HepG2 (cell line): ENCODE measurements around the gene ZCCHC8. TPM values are rescaled to one million over a fixed set of nuclear protein-coding genes. Genes with fewer than 3 reads are reported as not detected.

ENCODE experiments used
- ATAC-seq: fragments of 200-7000 bp; cut with Tn5 transposase; 3 replicates; pipeline ENCODE4 v1.9.1; 2020; ENCODE audit warnings: mild to moderate bottlenecking, moderate library complexity
- BruUV-seq: library from RNA; stranded (reverse); fragments of 400-500 nt; replicated peaks from 2 replicates; lab custom pipeline; 2021; lab: Mats Ljungman, UMichigan
- CTCF ChIA-PET: fragments of 300-600 bp; formaldehyde crosslinking; extraction: SDS; loops from one replicate; lab custom pipeline; 2021; ENCODE audit warnings: low total read pairs, inconsistent platforms, low intra/inter-chr PET ratio; lab: Yijun Ruan, JAX
- POLR2A ChIA-PET: fragments of 350-600 bp; sonication (Branson Sonifier 250); formaldehyde crosslinking; loops from one replicate; lab custom pipeline; 2020; ENCODE audit warnings: antibody characterized with exemption, inconsistent platforms; lab: Yijun Ruan, JAX
- DNase-seq: peaks from one replicate; pipeline ENCODE4 v3.0.0-alpha.2; 2015; ENCODE audit warnings: low spot score
- FAIRE-seq: peaks from 3 replicates; lab custom pipeline; 2011; peaks lifted over from hg19 to GRCh38; lab: Jason Lieb, UNC
- H2AFZ ChIP-seq: one replicate; pipeline ENCODE4 v1.6.1; 2011; ENCODE audit warnings: low read length, inconsistent platforms
- H3K27ac ChIP-seq: fragments of 300-600 bp; 3 replicates; pipeline ENCODE4 v1.8.0; 2011; ENCODE audit warnings: mixed run types, mild to moderate bottlenecking, mixed read lengths, low read length, inconsistent platforms; ENCODE audit not compliant: insufficient read depth; ENCODE audit errors: extremely low read length
- H3K27me3 ChIP-seq, 2 experiments: fragments of 200-600 bp in 1 of 2; 2 replicates in 1 of 2; 3 replicates in 1 of 2; pipeline versions ENCODE4 v1.6.0 to v1.8.0; 2011; ENCODE audit warnings: low read length in 2 of 2, mild to moderate bottlenecking in 2 of 2, moderate library complexity in 2 of 2, inconsistent platforms in 1 of 2; ENCODE audit not compliant: insufficient read depth in 2 of 2, control insufficient read depth in 1 of 2
- H3K36me3 ChIP-seq, 2 experiments: fragments of 200-600 bp in 1 of 2; replicated peaks in 1 of 2; 2 replicates in 1 of 2; 3 replicates in 1 of 2; pipeline versions ENCODE4 v1.5.1 to v1.8.0; 2011; ENCODE audit warnings: low read length in 2 of 2, inconsistent platforms in 1 of 2; ENCODE audit not compliant: insufficient read depth in 2 of 2, control insufficient read depth in 1 of 2
- H3K4me1 ChIP-seq: 2 replicates; pipeline ENCODE4 v1.5.1; 2012; ENCODE audit warnings: low read length, inconsistent platforms; ENCODE audit not compliant: insufficient read depth
- H3K4me2 ChIP-seq: 2 replicates; pipeline ENCODE4 v1.6.0; 2011; ENCODE audit warnings: low read depth, low read length, inconsistent platforms
- H3K4me3 ChIP-seq, 3 experiments: fragments of 200-600 bp in 1 of 3; sonication (generic), shearing (Covaris generic) in 1 of 3; replicated peaks in 1 of 3; 2 replicates each; pipeline ENCODE4 v1.5.1; 2011 to 2016; ENCODE audit warnings: low read length in 3 of 3, inconsistent platforms in 2 of 3, low read depth in 2 of 3, mild to moderate bottlenecking in 2 of 3, control low read depth in 1 of 3, mixed read lengths in 1 of 3; ENCODE audit not compliant: insufficient read depth in 1 of 3
- H3K79me2 ChIP-seq: one replicate; pipeline ENCODE4 v1.6.1; 2011; ENCODE audit warnings: low read length, inconsistent platforms; ENCODE audit not compliant: insufficient read depth
- H3K9ac ChIP-seq: 2 replicates; pipeline ENCODE4 v1.6.0; 2011; ENCODE audit warnings: mild to moderate bottlenecking, low read depth, low read length, inconsistent platforms; ENCODE audit not compliant: insufficient read depth
- H3K9me3 ChIP-seq: 2 replicates; pipeline ENCODE4 v1.5.1; 2012; ENCODE audit warnings: mild to moderate bottlenecking, low read length
- H4K20me1 ChIP-seq: 2 replicates; pipeline ENCODE4 v1.6.0; 2011; ENCODE audit warnings: inconsistent platforms, mild to moderate bottlenecking, low read length, moderate library complexity; ENCODE audit not compliant: insufficient read depth
- CC2D1A ChIP-seq: sonication (generic); formaldehyde crosslinking; IDR thresholded peaks from 2 replicates; pipeline ENCODE4 v1.8.1; 2023; ENCODE audit warnings: mild to moderate bottlenecking, missing genetic modification reagents
- KAT8 ChIP-seq: IDR thresholded peaks from 2 replicates; pipeline ENCODE4 v1.6.1; 2016; ENCODE audit warnings: missing genetic modification reagents, missing compliant biosample characterization
- NFE2L1 ChIP-seq: sonication (generic); formaldehyde crosslinking; IDR thresholded peaks from 2 replicates; pipeline ENCODE4 v1.4.0; 2020; ENCODE audit warnings: missing genetic modification reagents, mild to moderate bottlenecking, borderline replicate concordance
- NFE2L2 ChIP-seq: fragments of 150-350 bp; IDR thresholded peaks from 2 replicates; pipeline ENCODE4 v1.6.1; 2014; ENCODE audit warnings: low read length
- NFKBIZ ChIP-seq: IDR thresholded peaks from 2 replicates; pipeline ENCODE4 v1.6.1; 2018; ENCODE audit warnings: missing genetic modification reagents, missing compliant biosample characterization
- PRMT3 ChIP-seq: sonication (generic); formaldehyde crosslinking; IDR thresholded peaks from 2 replicates; pipeline ENCODE4 v1.8.1; 2022; ENCODE audit warnings: low read depth, mild to moderate bottlenecking, moderate library complexity, missing genetic modification reagents, borderline replicate concordance
- SMAD3 ChIP-seq: sonication (generic); formaldehyde crosslinking; IDR thresholded peaks from 2 replicates; pipeline ENCODE4 v1.4.0; 2020; ENCODE audit warnings: missing genetic modification reagents
- SOX13 ChIP-seq, 3 experiments: fragments of 450-650 bp in 1 of 3; sonication (generic) in 1 of 3; formaldehyde crosslinking in 1 of 3; IDR thresholded peaks in 2 of 3; conservative IDR thresholded peaks in 1 of 3; 2 replicates each; pipeline versions ENCODE4 v1.5.0 to v1.6.1; 2016 to 2020; ENCODE audit warnings: antibody characterized with exemption in 1 of 3, mild to moderate bottlenecking in 1 of 3, missing compliant biosample characterization in 1 of 3, missing genetic modification reagents in 1 of 3, moderate library complexity in 1 of 3
- TSC22D2 ChIP-seq: sonication (generic); formaldehyde crosslinking; IDR thresholded peaks from 2 replicates; pipeline ENCODE4 v1.5.1; 2020; ENCODE audit warnings: missing genetic modification reagents, mild to moderate bottlenecking, borderline replicate concordance
- ZMYM2 ChIP-seq: sonication (generic); formaldehyde crosslinking; IDR thresholded peaks from 2 replicates; pipeline ENCODE4 v1.8.0; 2022; ENCODE audit warnings: mild to moderate bottlenecking, missing genetic modification reagents
- WGBS: methylation state at CpG from one replicate; pipeline ENCODE4 v1.1.6; 2017; ENCODE audit warnings: low lambda C conversion rate; 5-methylcytosine and 5-hydroxymethylcytosine counted together
- in situ Hi-C: cut with HindIII; loops from 2 replicates; pipeline ENCODE4 v1.10.0; 2017; ENCODE audit warnings: low pct_unique_long_range_greater_than_20kb; ENCODE audit not compliant: extremely low pct_ligation_motif_present
- intact Hi-C: fragments of 100-400 bp; cut with micrococcal nuclease; formaldehyde crosslinking; loops from one replicate; pipeline ENCODE4 v1.10.0; 2022; ENCODE audit not compliant: unreplicated experiment
- polyA plus RNA-seq, 8 experiments: library from polyadenylated mRNA; depleted of rRNA in 3 of 8; stranded (reverse) in 7 of 8; unstranded in 1 of 8; fragments of >200 nt; fragmentation: Illumina TruSeq in 4 of 8; extraction: Trizol in 4 of 8; gene quantifications; 2 replicates each; pipeline versions ENCODE4 v1.2.1 to v1.2.3, GENCODE V29; 2011 to 2016; ENCODE audit warnings: low read depth in 4 of 8, missing spikeins in 1 of 8, mixed read lengths in 1 of 8; ENCODE audit not compliant: insufficient read depth in 1 of 8
- total RNA-seq, 5 experiments: library from RNA; depleted of rRNA; stranded (reverse); fragments of >200 nt; fragmentation: Illumina TruSeq; extraction: Trizol; gene quantifications; 2 replicates each; pipeline ENCODE4 v1.2.3, GENCODE V29; 2016; ENCODE audit warnings: low read depth in 1 of 5
- TF ChIP-seq, protein P1 (sequence below): IDR thresholded peaks from 2 replicates; pipeline ENCODE4 v1.6.1; 2016; ENCODE audit warnings: missing compliant biosample characterization, missing genetic modification reagents, borderline replicate concordance
- TF ChIP-seq, protein P2 (sequence below): sonication (generic); formaldehyde crosslinking; IDR thresholded peaks from 2 replicates; pipeline ENCODE4 v1.4.0; 2020; ENCODE audit warnings: missing genetic modification reagents
- TF ChIP-seq, protein P3 (sequence below), 2 experiments: sonication (generic) in 1 of 2; formaldehyde crosslinking in 1 of 2; IDR thresholded peaks; 2 replicates each; pipeline versions ENCODE4 v1.4.0 to v1.6.1; 2018 to 2020; ENCODE audit warnings: missing genetic modification reagents in 2 of 2, borderline replicate concordance in 1 of 2, low read depth in 1 of 2, mild to moderate bottlenecking in 1 of 2, missing biosample characterization in 1 of 2

Gene ZCCHC8
- total and polyA plus RNA-seq, 2 of the 13 experiments (the other 11 are each of a cell fraction or from before 2014, with no cell fraction given), result 18.6 to 20.9 TPM

- no peak for TF ChIP-seq ZMYM2 (CRISPR knock-in tag)
Measured at GRCh38 chr12:122423258-122424165, 77.2 kb downstream of the ZCCHC8 start (continued).

- Histone ChIP-seq H2AFZ (peak overlapping the region; percentile 11), H3K9ac (peak overlapping the region; percentile 84), H4K20me1 (no peaks in the 10 kb centered on the region), H3K36me3 (no peaks in the 10 kb centered on the region), H3K9me3 (no peaks in the 10 kb centered on the region), H3K27ac (peak overlapping the region; percentile 73), H3K4me3 (peak overlapping the region; percentile 66 to 82 (median 81)), H3K4me1 (peaks cover 64% of the 10 kb centered on the region), H3K4me2 (peak overlapping the region; percentile 100), H3K27me3 (no peaks in the 10 kb centered on the region; a peak in 1 of 5 replicates), H3K79me2 (peaks cover 38% of the 10 kb centered on the region)
- intact Hi-C loops, result loop anchor here (1.0 kb wide), 1 partner anchor 49 kb away; no protein-coding TSS in a partner anchor
- ChIA-PET CTCF (interaction anchor here (2.1 kb wide), 1 partner anchor 49 kb away, joined by 7 read pairs; no protein-coding TSS in a partner anchor), POLR2A (interaction anchor here (0.6 to 8.6 kb wide), 9 partner anchors 11 to 78 kb away, joined by 3 to 127 read pairs (median 6); partner anchors contain the start of gene ZCCHC8)
- ATAC-seq (no peak; the same call in 1 of the 3 replicates), DNase-seq (peak; percentile 49), FAIRE-seq (peak; percentile 47)
- no TSS peak for BruUV-seq
- in situ Hi-C loops, result no loop called here
- WGBS, result 2% methylated on average over 8 of the region's 39 CpGs
- TF ChIP-seq, protein P1, sequence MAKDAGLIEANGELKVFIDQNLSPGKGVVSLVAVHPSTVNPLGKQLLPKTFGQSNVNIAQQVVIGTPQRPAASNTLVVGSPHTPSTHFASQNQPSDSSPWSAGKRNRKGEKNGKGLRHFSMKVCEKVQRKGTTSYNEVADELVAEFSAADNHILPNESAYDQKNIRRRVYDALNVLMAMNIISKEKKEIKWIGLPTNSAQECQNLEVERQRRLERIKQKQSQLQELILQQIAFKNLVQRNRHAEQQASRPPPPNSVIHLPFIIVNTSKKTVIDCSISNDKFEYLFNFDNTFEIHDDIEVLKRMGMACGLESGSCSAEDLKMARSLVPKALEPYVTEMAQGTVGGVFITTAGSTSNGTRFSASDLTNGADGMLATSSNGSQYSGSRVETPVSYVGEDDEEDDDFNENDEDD (CRISPR knock-in tag), result peak; percentile 65
- TF ChIP-seq TSC22D2 (CRISPR knock-in tag) (0 out of 2 replicates have a peak, but pooled peaks have one; percentile 11), PRMT3 (CRISPR knock-in tag) (0 out of 2 replicates have a peak, but pooled peaks have one; percentile 34), NFE2L1 (CRISPR knock-in tag) (0 out of 2 replicates have a peak, but pooled peaks have one; percentile 34), NFKBIZ (CRISPR knock-in tag) (0 out of 2 replicates have a peak, but pooled peaks have one; percentile 13), NFE2L2 (peak; percentile 62; the same call in 1 of the 2 replicates), KAT8 (CRISPR knock-in tag) (0 out of 2 replicates have a peak, but pooled peaks have one; percentile 8), CC2D1A (CRISPR knock-in tag) (no peak), SMAD3 (CRISPR knock-in tag) (0 out of 2 replicates have a peak, but pooled peaks have one; percentile 14), SOX13 (IDR thresholded peaks at IDR 0.05) (no peak), SOX13 (CRISPR knock-in tag; conservative IDR thresholded peaks at IDR 0.05 in 1 of 2, IDR thresholded peaks at IDR 0.05 in 1 of 2) (peak in 1 of 2 experiments; percentile 16; a peak in 1 of 4 replicates)
- TF ChIP-seq, protein P2, sequence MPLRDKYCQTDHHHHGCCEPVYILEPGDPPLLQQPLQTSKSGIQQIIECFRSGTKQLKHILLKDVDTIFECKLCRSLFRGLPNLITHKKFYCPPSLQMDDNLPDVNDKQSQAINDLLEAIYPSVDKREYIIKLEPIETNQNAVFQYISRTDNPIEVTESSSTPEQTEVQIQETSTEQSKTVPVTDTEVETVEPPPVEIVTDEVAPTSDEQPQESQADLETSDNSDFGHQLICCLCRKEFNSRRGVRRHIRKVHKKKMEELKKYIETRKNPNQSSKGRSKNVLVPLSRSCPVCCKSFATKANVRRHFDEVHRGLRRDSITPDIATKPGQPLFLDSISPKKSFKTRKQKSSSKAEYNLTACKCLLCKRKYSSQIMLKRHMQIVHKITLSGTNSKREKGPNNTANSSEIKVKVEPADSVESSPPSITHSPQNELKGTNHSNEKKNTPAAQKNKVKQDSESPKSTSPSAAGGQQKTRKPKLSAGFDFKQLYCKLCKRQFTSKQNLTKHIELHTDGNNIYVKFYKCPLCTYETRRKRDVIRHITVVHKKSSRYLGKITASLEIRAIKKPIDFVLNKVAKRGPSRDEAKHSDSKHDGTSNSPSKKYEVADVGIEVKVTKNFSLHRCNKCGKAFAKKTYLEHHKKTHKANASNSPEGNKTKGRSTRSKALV (CRISPR knock-in tag), result no peak
- TF ChIP-seq, protein P3, sequence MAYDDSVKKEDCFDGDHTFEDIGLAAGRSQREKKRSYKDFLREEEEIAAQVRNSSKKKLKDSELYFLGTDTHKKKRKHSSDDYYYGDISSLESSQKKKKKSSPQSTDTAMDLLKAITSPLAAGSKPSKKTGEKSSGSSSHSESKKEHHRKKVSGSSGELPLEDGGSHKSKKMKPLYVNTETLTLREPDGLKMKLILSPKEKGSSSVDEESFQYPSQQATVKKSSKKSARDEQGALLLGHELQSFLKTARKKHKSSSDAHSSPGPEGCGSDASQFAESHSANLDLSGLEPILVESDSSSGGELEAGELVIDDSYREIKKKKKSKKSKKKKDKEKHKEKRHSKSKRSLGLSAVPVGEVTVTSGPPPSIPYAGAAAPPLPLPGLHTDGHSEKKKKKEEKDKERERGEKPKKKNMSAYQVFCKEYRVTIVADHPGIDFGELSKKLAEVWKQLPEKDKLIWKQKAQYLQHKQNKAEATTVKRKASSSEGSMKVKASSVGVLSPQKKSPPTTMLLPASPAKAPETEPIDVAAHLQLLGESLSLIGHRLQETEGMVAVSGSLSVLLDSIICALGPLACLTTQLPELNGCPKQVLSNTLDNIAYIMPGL (CRISPR knock-in tag; IDR thresholded peaks at IDR 0.05; ENCODE audit: borderline replicate concordance in 1 of 2, low read depth in 1 of 2), result 0 out of 4 replicates have a peak, but pooled peaks of 1 of the 2 experiments have one; percentile 8
Measured at GRCh38 chr12:122422730-122423257, 77.9 kb downstream of the ZCCHC8 start.
